ENCODE measurements around the gene NHLH1. TPM values are rescaled to one million over a fixed set of nuclear protein-coding genes. Genes with fewer than 3 reads are reported as not detected.

The NHLH1 gene
- total and polyA plus RNA-seq, 5 experiments from 2014 or later: 0.38 to 0.47 TPM; not detected in 3

DNA sequence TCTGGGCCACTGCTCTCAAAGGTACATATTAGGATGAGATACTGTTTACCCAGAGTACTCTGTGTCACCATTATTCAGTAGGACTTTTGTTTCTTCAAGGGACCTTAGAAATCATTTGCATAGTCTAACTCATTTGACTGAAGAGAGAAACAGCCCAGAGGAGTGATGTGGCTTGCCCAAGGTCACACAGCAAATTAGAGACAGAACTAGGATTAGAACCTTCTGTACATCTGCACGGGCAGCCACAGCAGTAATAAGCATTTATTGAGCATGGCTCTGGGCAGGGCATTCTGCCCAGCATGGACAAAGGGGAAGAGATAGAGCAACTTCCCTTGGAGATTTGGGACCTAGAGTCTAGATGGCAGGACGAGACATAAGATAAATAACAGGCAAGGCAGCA, 5.7 kb upstream of the NHLH1 start:
- peaks cover 0 to 4% (median 2%) of the 10 kb centered on the region in 4 donors for H3K4me1 Mint-ChIP-seq
- no peaks in the 10 kb centered on the region for H3K9me3 Mint-ChIP-seq
- H3K27me3 Mint-ChIP-seq: no peaks in the 10 kb centered on the region
- H3K36me3 Mint-ChIP-seq: peaks cover 4 to 43% (median 8%) of the 10 kb centered on the region in 3 donors
- no peak for ATAC-seq
- POLR2A ChIA-PET: no interaction called here
- no peak for DNase-seq
- H3K4me3 Mint-ChIP-seq: no peak overlapping the region
- H3K27ac Mint-ChIP-seq: peak overlapping the region in 1 of 10 donors; percentile 64

DNA sequence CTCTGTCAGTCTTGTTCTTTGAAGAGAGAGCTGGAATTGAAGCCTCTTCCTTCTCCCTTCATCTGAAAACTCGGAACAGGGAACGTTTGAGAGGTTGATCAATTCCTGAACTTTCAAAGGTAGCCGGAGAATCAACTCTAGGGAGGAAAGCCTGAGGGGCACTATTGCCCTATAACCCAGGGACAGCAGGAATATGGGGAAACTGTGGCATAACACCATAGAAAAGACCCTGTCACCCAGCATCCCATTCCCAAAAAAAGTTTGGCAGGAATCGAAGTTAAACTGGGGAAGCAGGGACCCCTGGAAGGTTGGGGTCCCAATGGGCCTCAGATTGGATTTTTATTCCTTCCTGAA, 5.1 kb upstream of the NHLH1 start:
- ATAC-seq: no peak
- no peak for DNase-seq
- Mint-ChIP-seq H3K9me3 (no peaks in the 10 kb centered on the region), H3K36me3 (peaks cover 4 to 37% (median 6%) of the 10 kb centered on the region in 3 donors), H3K27ac (no peak overlapping the region), H3K27me3 (no peaks in the 10 kb centered on the region), H3K4me3 (no peak overlapping the region), H3K4me1 (peaks cover 0 to 4% (median 2%) of the 10 kb centered on the region in 4 donors)
- POLR2A ChIA-PET: no interaction called here

DNA sequence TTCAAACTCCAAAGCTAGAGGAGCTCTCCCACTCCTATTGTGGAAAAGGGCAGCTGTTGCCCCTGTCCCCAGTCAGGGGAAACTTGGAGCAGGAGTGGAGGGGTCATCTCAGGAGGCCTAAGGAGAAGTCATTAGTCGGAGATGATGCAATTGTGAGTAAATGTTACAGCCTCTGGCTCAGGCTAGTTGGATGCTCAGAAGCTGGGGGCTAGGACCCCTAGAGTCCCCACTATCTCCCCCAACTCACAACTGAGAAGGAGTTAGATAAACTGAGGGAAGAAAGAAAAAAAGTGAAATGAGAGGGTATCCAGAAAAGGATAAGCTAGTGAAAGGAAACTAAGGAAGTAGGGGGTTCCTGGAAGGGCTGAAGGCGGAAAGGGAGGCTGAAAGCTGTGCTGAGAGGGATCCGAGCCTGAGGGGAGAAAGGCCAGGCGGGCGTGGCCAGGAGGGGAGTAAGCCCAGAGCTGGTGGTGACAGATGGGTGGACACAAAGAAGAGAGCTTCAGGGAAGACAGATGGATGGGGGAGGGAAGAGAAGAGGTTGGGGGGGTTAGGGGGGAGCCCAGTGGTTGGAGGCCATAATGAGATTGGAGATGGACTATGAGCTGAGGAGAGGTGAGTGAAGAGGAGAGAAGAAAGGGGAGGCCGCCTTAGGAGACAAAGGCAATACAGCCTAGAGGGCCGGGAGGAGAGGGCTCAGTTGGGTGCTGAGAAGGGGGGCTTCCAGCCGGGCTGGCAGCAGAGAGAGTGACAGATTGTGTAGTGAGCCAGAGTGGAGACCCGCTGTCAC, 4.5 kb upstream of the NHLH1 start:
- ATAC-seq (no peak), DNase-seq (no peak)
- H3K27ac Mint-ChIP-seq: peak overlapping the region in 3 of 10 donors; percentile 11 to 65 (median 26)
- H3K4me3 Mint-ChIP-seq: no peak overlapping the region
- no peaks in the 10 kb centered on the region for H3K27me3 Mint-ChIP-seq
- H3K9me3 Mint-ChIP-seq: no peaks in the 10 kb centered on the region
- peaks cover 0 to 4% (median 2%) of the 10 kb centered on the region in 4 donors for H3K4me1 Mint-ChIP-seq
- POLR2A ChIA-PET: no interaction called here
- H3K36me3 Mint-ChIP-seq: peaks cover 0 to 32% (median 3%) of the 10 kb centered on the region in 3 donors

DNA sequence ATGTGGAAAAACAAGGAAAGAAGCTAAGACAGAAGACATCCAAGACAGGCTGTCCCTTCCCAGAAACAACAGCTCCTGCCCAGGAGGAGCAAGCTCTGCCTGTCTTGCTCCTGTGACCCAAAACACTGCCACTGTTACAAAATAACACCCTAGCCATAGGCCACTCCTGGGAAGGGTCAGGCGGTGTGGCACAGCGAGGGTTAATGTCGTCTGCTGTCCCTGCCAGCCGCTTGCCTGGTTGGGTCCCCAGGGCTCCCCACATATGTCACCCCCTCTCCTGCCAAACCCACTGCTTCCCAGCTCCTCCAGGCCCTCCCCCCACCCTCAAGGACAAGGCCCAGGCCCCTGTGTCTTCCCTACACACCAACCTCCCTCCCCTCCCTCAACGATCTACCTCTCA, 3.9 kb upstream of the NHLH1 start:
- H3K9me3 Mint-ChIP-seq: no peaks in the 10 kb centered on the region
- H3K4me1 Mint-ChIP-seq: peaks cover 0 to 7% (median 2%) of the 10 kb centered on the region in 4 donors
- H3K36me3 Mint-ChIP-seq: peaks cover 0 to 25% (median 3%) of the 10 kb centered on the region in 3 donors
- DNase-seq: no peak
- no peak for ATAC-seq
- no peak overlapping the region for H3K4me3 Mint-ChIP-seq
- POLR2A ChIA-PET: no interaction called here
- peak overlapping the region in 3 of 10 donors; percentile 34 to 65 (median 40) for H3K27ac Mint-ChIP-seq
- no peaks in the 10 kb centered on the region for H3K27me3 Mint-ChIP-seq

DNA sequence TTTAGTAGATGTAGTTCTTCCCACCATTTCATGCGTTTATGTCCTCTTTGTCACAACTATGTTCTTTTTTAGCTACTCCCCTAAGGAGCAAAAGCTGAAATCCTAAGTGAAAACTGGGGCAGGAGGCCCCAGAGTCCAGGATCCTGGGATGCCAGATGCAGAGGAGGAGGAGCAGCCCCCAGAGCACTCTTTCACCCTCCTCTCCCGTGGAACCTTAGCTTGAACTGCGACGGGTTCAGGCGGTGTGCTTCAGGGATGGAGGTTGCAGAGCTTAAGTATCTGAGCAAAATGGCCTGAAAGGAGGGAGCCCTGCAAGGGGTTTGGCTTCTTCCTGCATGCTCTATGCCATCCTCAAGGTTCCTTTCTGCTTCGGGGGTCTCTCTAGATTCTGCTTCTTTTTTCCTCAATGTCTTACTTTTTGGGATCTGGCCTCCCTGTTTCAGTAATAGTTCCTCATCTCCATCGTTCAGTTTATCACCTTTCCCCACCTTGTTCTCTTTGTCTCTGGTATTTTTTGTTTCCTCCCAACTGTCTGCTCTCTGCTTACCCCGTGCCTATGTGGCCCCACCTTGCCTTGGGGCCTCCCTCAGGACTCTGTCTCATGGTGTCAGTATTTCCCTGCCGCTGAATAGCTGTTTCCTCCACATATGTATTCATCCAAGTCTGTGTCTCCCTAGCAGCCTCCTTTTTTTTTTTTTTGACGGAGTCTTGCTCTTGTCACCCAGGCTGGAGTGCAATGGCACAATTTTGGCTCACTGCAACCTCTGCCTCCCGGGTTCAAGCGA, 2.7 kb upstream of the NHLH1 start:
- Mint-ChIP-seq H3K27me3 (no peaks in the 10 kb centered on the region), H3K4me3 (no peak overlapping the region), H3K4me1 (peaks cover 0 to 7% (median 2%) of the 10 kb centered on the region in 4 donors), H3K36me3 (peaks cover 0 to 15% (median 3%) of the 10 kb centered on the region in 3 donors), H3K9me3 (no peaks in the 10 kb centered on the region), H3K27ac (peak overlapping the region in 4 of 10 donors; percentile 14 to 43 (median 16))
- POLR2A ChIA-PET: interaction anchor here (0.9 kb wide), 1 partner anchor 11 kb away, joined by 5 read pairs; no protein-coding TSS in a partner anchor
- DNase-seq: no peak
- ATAC-seq: no peak

DNA sequence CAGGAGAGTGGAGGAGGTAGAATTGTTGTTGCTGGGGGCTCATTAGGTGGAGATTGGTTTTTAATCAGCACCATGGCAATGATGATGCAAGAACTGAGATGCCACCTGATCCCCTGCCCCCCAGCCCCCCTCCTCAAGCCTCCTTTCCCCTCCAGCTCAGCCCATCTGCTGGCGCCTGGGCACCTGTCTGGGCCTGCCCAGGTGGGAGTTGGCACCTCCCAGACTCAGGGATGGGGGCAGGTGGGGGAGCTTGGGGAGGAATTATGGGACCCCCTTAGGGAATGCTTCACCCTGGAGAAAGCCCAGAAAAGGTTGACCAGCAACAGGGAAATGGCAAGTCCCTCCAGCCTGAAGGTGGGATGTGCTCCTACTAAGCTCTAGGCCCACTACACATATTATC, 1.5 kb upstream of the NHLH1 start:
- peaks cover 0 to 7% (median 2%) of the 10 kb centered on the region in 4 donors for H3K4me1 Mint-ChIP-seq
- no peaks in the 10 kb centered on the region for H3K27me3 Mint-ChIP-seq
- H3K9me3 Mint-ChIP-seq: no peaks in the 10 kb centered on the region
- ATAC-seq: no peak
- POLR2A ChIA-PET: interaction anchor here (0.9 kb wide), 1 partner anchor 10 kb away, joined by 5 read pairs; no protein-coding TSS in a partner anchor
- peaks cover 0 to 7% (median 0%) of the 10 kb centered on the region in 3 donors for H3K36me3 Mint-ChIP-seq
- H3K4me3 Mint-ChIP-seq: no peak overlapping the region
- DNase-seq: no peak
- H3K27ac Mint-ChIP-seq: peak overlapping the region in 2 of 10 donors; percentile 43 to 58

GRCh38 chr1:160367516-160367900, 637 bp downstream of the NHLH1 start:
- POLR2A ChIA-PET: no interaction called here
- H3K27me3 Mint-ChIP-seq: no peaks in the 10 kb centered on the region
- H3K4me3 Mint-ChIP-seq: no peak overlapping the region
- H3K4me1 Mint-ChIP-seq: peaks cover 0 to 6% (median under 1%) of the 10 kb centered on the region in 4 donors
- no peak for DNase-seq
- H3K9me3 Mint-ChIP-seq: no peaks in the 10 kb centered on the region
- ATAC-seq: no peak
- H3K36me3 Mint-ChIP-seq: no peaks in the 10 kb centered on the region
- H3K27ac Mint-ChIP-seq: peak overlapping the region in 2 of 10 donors; percentile 4 to 39

DNA sequence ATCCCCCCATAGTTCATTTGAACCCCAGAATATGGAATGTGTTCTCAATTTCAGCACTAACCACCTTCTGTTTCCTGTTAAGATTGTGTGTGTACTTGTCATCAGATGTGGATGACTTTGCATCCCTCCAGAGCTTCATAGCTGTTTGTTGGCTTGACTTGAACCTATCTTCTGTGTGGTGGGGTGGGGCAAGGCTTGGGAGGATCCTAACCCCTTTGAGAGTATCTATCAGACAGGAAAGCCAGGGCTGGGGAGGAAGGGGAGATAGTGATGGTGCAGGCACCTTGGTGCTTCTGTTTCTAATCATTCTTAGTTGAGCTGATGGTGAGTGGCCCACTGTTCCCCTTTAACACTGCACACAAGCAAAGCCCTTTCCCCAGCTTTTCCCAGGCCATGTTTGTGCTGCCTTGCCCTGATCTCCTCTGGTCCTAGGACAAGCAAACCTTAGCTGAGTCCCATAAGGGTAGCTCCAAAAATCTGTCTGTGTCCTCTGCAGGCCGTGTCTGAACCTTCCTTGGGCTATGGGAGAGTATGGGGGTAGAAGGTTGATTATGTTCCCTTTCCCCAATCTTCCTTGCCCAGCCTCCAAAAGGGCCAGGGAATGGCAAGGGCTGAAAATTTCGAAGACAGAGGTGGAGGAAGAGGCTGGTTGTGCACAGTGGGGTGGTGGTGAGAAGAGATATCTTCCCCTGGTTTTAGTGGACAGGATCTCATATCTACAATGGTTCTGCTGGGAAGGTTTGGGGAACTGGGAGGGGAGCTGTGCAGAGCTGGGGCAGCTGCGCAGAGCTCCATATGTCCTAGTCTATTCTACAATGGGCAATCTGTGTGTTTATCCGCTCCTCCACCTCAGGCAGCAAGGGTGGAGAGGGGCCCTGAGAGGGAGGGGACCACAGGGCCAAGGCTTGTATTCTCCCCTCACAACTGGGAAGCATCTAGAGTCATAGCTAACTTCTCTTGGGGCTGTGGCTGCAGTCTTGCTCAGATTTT, 1.4 kb downstream of the NHLH1 start:
- ATAC-seq (no peak), DNase-seq (no peak)
- no peaks in the 10 kb centered on the region for H3K27me3 Mint-ChIP-seq
- H3K9me3 Mint-ChIP-seq: no peaks in the 10 kb centered on the region
- no peak overlapping the region for H3K4me3 Mint-ChIP-seq
- H3K36me3 Mint-ChIP-seq: no peaks in the 10 kb centered on the region
- H3K27ac Mint-ChIP-seq: peak overlapping the region in 3 of 10 donors; percentile 52 to 84 (median 58)
- peaks cover 0 to 6% (median under 1%) of the 10 kb centered on the region in 4 donors for H3K4me1 Mint-ChIP-seq
- POLR2A ChIA-PET: no interaction called here

DNA sequence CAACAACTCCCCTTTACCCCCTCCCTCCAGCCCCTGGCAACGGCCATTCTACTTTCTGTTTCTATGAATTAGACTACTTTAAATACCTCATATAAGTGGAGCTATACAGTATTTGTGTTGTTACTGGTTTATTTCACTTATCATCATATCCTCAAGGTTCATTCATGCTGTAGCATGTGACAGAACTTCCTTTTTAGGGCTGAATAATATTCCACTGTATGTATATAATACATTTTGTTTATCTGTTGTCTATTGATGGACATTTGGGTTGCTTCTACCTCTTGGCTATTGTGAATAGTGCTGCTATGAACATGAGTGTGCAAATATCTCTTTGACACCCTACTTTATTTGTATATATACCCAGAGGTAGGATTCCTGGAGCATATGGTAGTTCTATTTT, 2.2 kb downstream of the NHLH1 start:
- Mint-ChIP-seq H3K9me3 (no peaks in the 10 kb centered on the region), H3K27ac (no peak overlapping the region), H3K4me1 (peaks cover 0 to 6% (median 0%) of the 10 kb centered on the region in 4 donors), H3K4me3 (no peak overlapping the region), H3K36me3 (no peaks in the 10 kb centered on the region), H3K27me3 (no peaks in the 10 kb centered on the region)
- POLR2A ChIA-PET: no interaction called here
- no peak for DNase-seq
- no peak for ATAC-seq

GRCh38 chr1:160370561-160371345, 3.9 kb downstream of the NHLH1 start:
- no peak for ATAC-seq
- Mint-ChIP-seq H3K4me3 (no peak overlapping the region), H3K9me3 (no peaks in the 10 kb centered on the region), H3K27me3 (peaks cover 0 to 5% (median 0%) of the 10 kb centered on the region in 5 donors), H3K36me3 (no peaks in the 10 kb centered on the region), H3K27ac (peak overlapping the region in 1 of 10 donors; percentile 73), H3K4me1 (peaks cover 4 to 12% (median 6%) of the 10 kb centered on the region in 4 donors)
- POLR2A ChIA-PET: interaction anchor here (0.6 kb wide), 1 partner anchor 10 kb away, joined by 3 read pairs; no protein-coding TSS in a partner anchor
- no peak for DNase-seq

DNA sequence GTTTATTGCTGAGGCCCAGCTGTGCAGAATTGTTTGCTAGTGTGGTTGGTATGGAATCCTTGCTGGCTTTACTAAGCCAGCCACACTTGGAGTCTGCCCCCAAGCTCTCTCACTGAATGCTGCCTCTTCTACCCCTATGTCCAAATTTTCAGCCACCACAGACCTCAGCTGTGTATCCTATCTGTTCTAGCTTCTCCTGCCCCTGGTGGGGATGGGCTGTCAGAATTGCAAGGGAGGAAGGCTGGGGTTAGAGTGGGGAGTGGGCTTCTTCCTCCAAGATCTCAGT, 4.4 kb downstream of the NHLH1 start:
- Mint-ChIP-seq H3K4me1 (peaks cover 9 to 17% (median 10%) of the 10 kb centered on the region in 4 donors), H3K27ac (peak overlapping the region in 1 of 10 donors; percentile 73), H3K4me3 (no peak overlapping the region), H3K9me3 (no peaks in the 10 kb centered on the region), H3K27me3 (peaks cover 0 to 8% (median 0%) of the 10 kb centered on the region in 5 donors), H3K36me3 (no peaks in the 10 kb centered on the region)
- DNase-seq (no peak), ATAC-seq (no peak)
- POLR2A ChIA-PET: interaction anchor here (0.6 kb wide), 1 partner anchor 9 kb away, joined by 3 read pairs; no protein-coding TSS in a partner anchor

Measured in naive thymus-derived CD8-positive, alpha-beta T cell (primary cell).